H9 (cell line): Measurements from ENCODE around the gene AMIGO1. TPM values are rescaled to one million over a fixed set of nuclear protein-coding genes. Genes with fewer than 3 reads are reported as not detected.

Source experiments
- DNase-seq: peaks from one replicate; pipeline ENCODE4 v3.0.0-alpha.2; 2017
- H2AFZ ChIP-seq: one replicate; pipeline ENCODE4 v1.6.1; 2013; ENCODE audit warnings: mild to moderate bottlenecking, low read length, control low read depth, moderate library complexity
- H2AK5ac ChIP-seq: 2 replicates; pipeline ENCODE4 v1.6.1; 2013; ENCODE audit warnings: low read length, control low read depth, mixed read lengths; ENCODE audit not compliant: insufficient read length
- H2BK120ac ChIP-seq: one replicate; pipeline ENCODE4 v1.6.1; 2013; ENCODE audit warnings: low read depth, mild to moderate bottlenecking, low read length, control low read depth, inconsistent platforms; ENCODE audit not compliant: poor library complexity, severe bottlenecking
- H2BK12ac ChIP-seq: 2 replicates; pipeline ENCODE4 v1.6.1; 2013; ENCODE audit warnings: low read length, control low read depth, mixed read lengths, low read depth; ENCODE audit not compliant: insufficient read length
- H2BK15ac ChIP-seq: 2 replicates; pipeline ENCODE4 v1.6.1; 2013; ENCODE audit warnings: low read depth, low read length, control low read depth
- H2BK20ac ChIP-seq: one replicate; pipeline ENCODE4 v1.6.1; 2013; ENCODE audit warnings: low read depth, mild to moderate bottlenecking, low read length, control low read depth, inconsistent platforms; ENCODE audit not compliant: poor library complexity, severe bottlenecking
- H2BK5ac ChIP-seq: 2 replicates; pipeline ENCODE4 v1.6.1; 2013; ENCODE audit warnings: low read length, control low read depth, mixed read lengths; ENCODE audit not compliant: insufficient read length
- H3K14ac ChIP-seq: 2 replicates; pipeline ENCODE4 v1.6.1; 2013; ENCODE audit warnings: low read length, control low read depth; ENCODE audit not compliant: insufficient read depth
- H3K18ac ChIP-seq: 2 replicates; pipeline ENCODE4 v1.6.1; 2013; ENCODE audit warnings: low read depth, mild to moderate bottlenecking, mixed read lengths, low read length, control low read depth; ENCODE audit not compliant: insufficient read length
- H3K23ac ChIP-seq: 2 replicates; pipeline ENCODE4 v1.6.1; 2013; ENCODE audit warnings: low read length, control low read depth, mixed read lengths, low read depth; ENCODE audit not compliant: insufficient read length
- H3K23me2 ChIP-seq: 2 replicates; pipeline ENCODE4 v1.6.1; 2013; ENCODE audit warnings: low read depth, mild to moderate bottlenecking, mixed read lengths, low read length, control low read depth; ENCODE audit not compliant: insufficient read length, poor library complexity, severe bottlenecking
- H3K27ac ChIP-seq: 2 replicates; pipeline ENCODE4 v1.5.1; 2013; ENCODE audit warnings: low read length, control low read depth, mixed read lengths, low read depth; ENCODE audit not compliant: insufficient read length
- H3K27me3 ChIP-seq: 2 replicates; pipeline ENCODE4 v1.6.1; 2013; ENCODE audit warnings: low read length, control low read depth, inconsistent platforms; ENCODE audit not compliant: insufficient read depth
- H3K4ac ChIP-seq: 2 replicates; pipeline ENCODE4 v1.6.1; 2013; ENCODE audit warnings: low read depth, mild to moderate bottlenecking, control low read depth, inconsistent platforms, low read length, moderate library complexity
- H3K4me1 ChIP-seq: 2 replicates; pipeline ENCODE4 v1.6.1; 2013; ENCODE audit warnings: low read length, control low read depth, inconsistent platforms; ENCODE audit not compliant: insufficient read depth
- H3K4me2 ChIP-seq: 2 replicates; pipeline ENCODE4 v1.6.1; 2013; ENCODE audit warnings: low read length, control low read depth, mixed read lengths; ENCODE audit not compliant: insufficient read length, insufficient read depth
- H3K56ac ChIP-seq: 2 replicates; pipeline ENCODE4 v1.6.1; 2013; ENCODE audit warnings: low read depth, mild to moderate bottlenecking, mixed read lengths, low read length, control low read depth; ENCODE audit not compliant: insufficient read length
- H3K79me1 ChIP-seq: 2 replicates; pipeline ENCODE4 v1.6.1; 2013; ENCODE audit warnings: low read depth, mild to moderate bottlenecking, moderate library complexity, low read length, control low read depth, inconsistent platforms; ENCODE audit not compliant: insufficient read depth, poor library complexity, severe bottlenecking
- H3K79me2 ChIP-seq: 2 replicates; pipeline ENCODE4 v1.6.1; 2013; ENCODE audit warnings: low read length, control low read depth, inconsistent platforms; ENCODE audit not compliant: insufficient read depth
- H3K9ac ChIP-seq: 2 replicates; pipeline ENCODE4 v1.6.1; 2013; ENCODE audit warnings: low read length, control low read depth, mixed read lengths; ENCODE audit not compliant: insufficient read length; ENCODE audit errors: extremely low read depth
- H3K9me3 ChIP-seq: one replicate; pipeline ENCODE4 v1.6.1; 2013; ENCODE audit warnings: low read depth, low read length, inconsistent platforms; ENCODE audit not compliant: control insufficient read depth
- H3T11ph ChIP-seq: one replicate; pipeline ENCODE4 v1.6.1; 2013; ENCODE audit warnings: mild to moderate bottlenecking, low read length, control low read depth, inconsistent platforms
- H4K20me1 ChIP-seq: one replicate; pipeline ENCODE4 v1.6.1; 2013; ENCODE audit not compliant: control insufficient read depth, insufficient read length, insufficient read depth
- H4K5ac ChIP-seq: 2 replicates; pipeline ENCODE4 v1.6.1; 2013; ENCODE audit warnings: low read depth, mild to moderate bottlenecking, mixed read lengths, low read length, control low read depth; ENCODE audit not compliant: insufficient read length
- H4K8ac ChIP-seq: replicated peaks from 2 replicates; pipeline ENCODE4 v1.6.1; 2013; ENCODE audit warnings: low read length, control low read depth, mixed read lengths, low read depth; ENCODE audit not compliant: insufficient read length
- H4K91ac ChIP-seq: 2 replicates; pipeline ENCODE4 v1.6.1; 2013; ENCODE audit warnings: low read depth, mild to moderate bottlenecking, moderate library complexity, mixed read lengths, low read length, control low read depth; ENCODE audit not compliant: insufficient read length
- H3K27ac Mint-ChIP-seq, 3 experiments: 2 replicates in 2 of 3; 3 replicates in 1 of 3; pipeline ENCODE4 v1.8.0; 2020 to 2021; ENCODE audit warnings: mixed read lengths in 3 of 3, mild to moderate bottlenecking in 1 of 3, moderate library complexity in 1 of 3
- H3K27me3 Mint-ChIP-seq: 2 replicates; pipeline ENCODE4 v1.8.0; 2021; ENCODE audit warnings: low read depth, mild to moderate bottlenecking, moderate library complexity, mixed read lengths
- H3K36me3 Mint-ChIP-seq, 3 experiments: 2 replicates in 2 of 3; 3 replicates in 1 of 3; pipeline ENCODE4 v1.8.0; 2020 to 2021; ENCODE audit warnings: low read depth in 3 of 3, mixed read lengths in 3 of 3; ENCODE audit not compliant: insufficient read depth in 1 of 3
- H3K4me1 Mint-ChIP-seq, 2 experiments: 2 replicates each; pipeline ENCODE4 v1.8.0; 2020; ENCODE audit warnings: mixed read lengths in 2 of 2
- H3K4me3 Mint-ChIP-seq, 2 experiments: 2 replicates in 1 of 2; 3 replicates in 1 of 2; pipeline ENCODE4 v1.8.0; 2020 to 2021; ENCODE audit warnings: mild to moderate bottlenecking in 2 of 2, mixed read lengths in 2 of 2, moderate library complexity in 1 of 2
- H3K9me3 Mint-ChIP-seq, 2 experiments: 2 replicates in 1 of 2; 3 replicates in 1 of 2; pipeline ENCODE4 v1.8.0; 2020; ENCODE audit warnings: mild to moderate bottlenecking in 2 of 2, mixed read lengths in 2 of 2, moderate library complexity in 1 of 2
- WGBS: extraction: QIAGEN DNeasy Blood & Tissue Kit; methylation state at CpG from one replicate; pipeline ENCODE4 v1.1.7; 2013; ENCODE audit warnings: missing lambda C conversion rate, low lambda C conversion rate, mixed read lengths; ENCODE audit not compliant: insufficient read length; ENCODE audit errors: extremely low coverage; 5-methylcytosine and 5-hydroxymethylcytosine counted together
- total RNA-seq: library from RNA; stranded (reverse); gene quantifications from 2 replicates; pipeline ENCODE4 v1.2.1, GENCODE V29; 2021
- TF ChIP-seq, protein P1 (sequence below): fragments of 200-600 bp; sonication (generic); conservative IDR thresholded peaks from 3 replicates; pipeline ENCODE4 v1.8.0; 2021; ENCODE audit warnings: antibody characterized with exemption, mild to moderate bottlenecking

Gene AMIGO1
- total RNA-seq, 1 experiment from 2014 or later, result 4.1 TPM

GRCh38 chr1:109537450-109538178, 28.1 kb upstream of the AMIGO1 start:
- Histone ChIP-seq H2BK12ac (no peak overlapping the region), H4K8ac (no peak overlapping the region), H3K18ac (no peak overlapping the region), H3K56ac (no peak overlapping the region), H3K14ac (no peak overlapping the region), H3K27me3 (no peaks in the 10 kb centered on the region), H2BK5ac (no peak overlapping the region), H3K4me2 (no peak overlapping the region), H3K79me2 (no peaks in the 10 kb centered on the region), H3K9ac (no peak overlapping the region), H2BK15ac (no peak overlapping the region), H2AK5ac (no peak overlapping the region), H3K9me3 (no peaks in the 10 kb centered on the region), H3K79me1 (no peaks in the 10 kb centered on the region), H4K91ac (no peak overlapping the region), H3K4me1 (no peaks in the 10 kb centered on the region; the same call in 1 of the 2 replicates), H4K20me1 (no peaks in the 10 kb centered on the region), H2BK120ac (no peak overlapping the region), H4K5ac (no peak overlapping the region), H3K27ac (no peak overlapping the region), H3K4ac (no peak overlapping the region), H3K23me2 (no peaks in the 10 kb centered on the region), H2AFZ (no peak overlapping the region), H3T11ph (no peak overlapping the region), H2BK20ac (no peak overlapping the region), H3K23ac (no peak overlapping the region)
- no CpG with 5 or more reads among the region's 9 CpGs for WGBS
- Mint-ChIP-seq H3K27ac (no peak overlapping the region), H3K9me3 (no peaks in the 10 kb centered on the region; a peak in 1 of 5 replicates), H3K36me3 (no peaks in the 10 kb centered on the region; a peak in 1 of 7 replicates), H3K27me3 (peaks cover 2% of the 10 kb centered on the region), H3K4me3 (no peak overlapping the region), H3K4me1 (peaks cover 2 to 17% of the 10 kb centered on the region in 2 experiments)
- TF ChIP-seq, protein P1, sequence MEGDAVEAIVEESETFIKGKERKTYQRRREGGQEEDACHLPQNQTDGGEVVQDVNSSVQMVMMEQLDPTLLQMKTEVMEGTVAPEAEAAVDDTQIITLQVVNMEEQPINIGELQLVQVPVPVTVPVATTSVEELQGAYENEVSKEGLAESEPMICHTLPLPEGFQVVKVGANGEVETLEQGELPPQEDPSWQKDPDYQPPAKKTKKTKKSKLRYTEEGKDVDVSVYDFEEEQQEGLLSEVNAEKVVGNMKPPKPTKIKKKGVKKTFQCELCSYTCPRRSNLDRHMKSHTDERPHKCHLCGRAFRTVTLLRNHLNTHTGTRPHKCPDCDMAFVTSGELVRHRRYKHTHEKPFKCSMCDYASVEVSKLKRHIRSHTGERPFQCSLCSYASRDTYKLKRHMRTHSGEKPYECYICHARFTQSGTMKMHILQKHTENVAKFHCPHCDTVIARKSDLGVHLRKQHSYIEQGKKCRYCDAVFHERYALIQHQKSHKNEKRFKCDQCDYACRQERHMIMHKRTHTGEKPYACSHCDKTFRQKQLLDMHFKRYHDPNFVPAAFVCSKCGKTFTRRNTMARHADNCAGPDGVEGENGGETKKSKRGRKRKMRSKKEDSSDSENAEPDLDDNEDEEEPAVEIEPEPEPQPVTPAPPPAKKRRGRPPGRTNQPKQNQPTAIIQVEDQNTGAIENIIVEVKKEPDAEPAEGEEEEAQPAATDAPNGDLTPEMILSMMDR, result no peak
- no peak for DNase-seq
